Panc1 (cell line): ENCODE measurements around the gene TMUB1. TPM values are rescaled to one million over a fixed set of nuclear protein-coding genes. Genes with fewer than 3 reads are reported as not detected.

Experiments
- ATAC-seq: fragments of 200-7000 bp; cut with Tn5 transposase; 2 replicates; pipeline ENCODE4 v1.9.1; 2020; ENCODE audit warnings: mild to moderate bottlenecking, moderate library complexity
- BruUV-seq: library from RNA; stranded (reverse); fragments of 400-500 nt; replicated peaks from 2 replicates; lab custom pipeline; 2021; lab: Mats Ljungman, UMichigan
- CTCF ChIA-PET: fragments of 300-600 bp; sonication (Branson Sonifier 250); formaldehyde crosslinking; loops from one replicate; lab custom pipeline; 2022; ENCODE audit warnings: antibody characterized with exemption; lab: Charles Lee
- POLR2A ChIA-PET: fragments of 300-600 bp; sonication (Branson Sonifier 250); formaldehyde crosslinking; loops from one replicate; lab custom pipeline; 2022; ENCODE audit warnings: antibody characterized with exemption; lab: Charles Lee
- DNase-seq: peaks from one replicate; pipeline ENCODE4 v3.0.0-alpha.2; 2010; ENCODE audit warnings: low read depth, low spot score
- H3K27ac ChIP-seq: 2 replicates; pipeline ENCODE4 v1.5.1; 2011; ENCODE audit warnings: mild to moderate bottlenecking, low read length, inconsistent platforms
- H3K27me3 ChIP-seq: fragments of 200-500 bp; sonication (Bioruptor generic); 2 replicates; pipeline ENCODE4 v1.6.0; 2014; ENCODE audit warnings: low read length, inconsistent platforms; ENCODE audit not compliant: control insufficient read depth, insufficient read depth
- H3K36me3 ChIP-seq: fragments of 200-500 bp; sonication (Bioruptor generic); 2 replicates; pipeline ENCODE4 v1.5.1; 2014; ENCODE audit warnings: inconsistent platforms, mild to moderate bottlenecking, low read length, moderate library complexity; ENCODE audit not compliant: control insufficient read depth, insufficient read depth
- H3K4me1 ChIP-seq: 2 replicates; pipeline ENCODE4 v1.5.1; 2011; ENCODE audit warnings: inconsistent platforms, mild to moderate bottlenecking, low read length, moderate library complexity; ENCODE audit not compliant: control insufficient read depth, insufficient read depth
- H3K4me3 ChIP-seq, 2 experiments: 2 replicates each; pipeline ENCODE4 v1.5.1; 2011 to 2012; ENCODE audit warnings: low read depth in 2 of 2, low read length in 2 of 2, mild to moderate bottlenecking in 2 of 2, inconsistent platforms in 1 of 2, moderate library complexity in 1 of 2
- H3K9me3 ChIP-seq: fragments of 200-500 bp; sonication (Bioruptor generic); 2 replicates; pipeline ENCODE4 v1.5.1; 2014; ENCODE audit warnings: low read depth, mild to moderate bottlenecking, inconsistent platforms, low read length, moderate library complexity; ENCODE audit not compliant: control insufficient read depth, insufficient read depth
- CTCF ChIP-seq: fragments of 450-650 bp; IDR thresholded peaks from 2 replicates; pipeline ENCODE4 v1.5.1; 2017; ENCODE audit warnings: mild to moderate bottlenecking
- POLR2AphosphoS5 ChIP-seq: IDR thresholded peaks from 2 replicates; pipeline ENCODE4 v1.6.1; 2012; ENCODE audit warnings: mild to moderate bottlenecking, low read depth, low read length, moderate library complexity
- REST ChIP-seq, 2 experiments: IDR thresholded peaks; 2 replicates each; pipeline ENCODE4 v1.6.1; 2011 to 2012; ENCODE audit warnings: low read depth in 2 of 2, control low read depth in 1 of 2, low read length in 1 of 2, mild to moderate bottlenecking in 1 of 2, moderate library complexity in 1 of 2; ENCODE audit not compliant: insufficient read depth in 1 of 2
- SIN3A ChIP-seq: IDR thresholded peaks from 2 replicates; pipeline ENCODE4 v1.6.1; 2012; ENCODE audit warnings: low read depth, mild to moderate bottlenecking, low read length, moderate library complexity, borderline replicate concordance; ENCODE audit not compliant: insufficient read depth
- TCF7L2 ChIP-seq: IDR thresholded peaks from 2 replicates; pipeline ENCODE4 v1.6.1; 2011; ENCODE audit warnings: mild to moderate bottlenecking, low read depth, low read length, inconsistent platforms
- in situ Hi-C: cut with HindIII; loops from 2 replicates; pipeline ENCODE4 v1.10.0; 2016; ENCODE audit warnings: low sequenced_read_pairs, low pct_unique_long_range_greater_than_20kb
- intact Hi-C: fragments of 100-400 bp; cut with micrococcal nuclease; formaldehyde crosslinking; loops from one replicate; pipeline ENCODE4 v1.10.0; 2022; ENCODE audit not compliant: unreplicated experiment
- total RNA-seq: library from RNA; stranded (reverse); gene quantifications from one replicate; pipeline ENCODE4 v1.2.1, GENCODE V29; 2021; ENCODE audit not compliant: unreplicated experiment

TMUB1 gene
- total RNA-seq, 1 experiment from 2014 or later: 112 TPM

- H3K36me3 ChIP-seq: no peaks in the 10 kb centered on the region
- in situ Hi-C loops (no loop called here), intact Hi-C loops (no loop called here)
- no peaks in the 10 kb centered on the region for H3K9me3 ChIP-seq
- TF ChIP-seq SIN3A (no peak), REST (IDR thresholded peaks at IDR 0.05; ENCODE audit: insufficient read depth in 1 of 2, low read depth in 2 of 2, low read length in 1 of 2) (no peak), TCF7L2 (no peak), POLR2AphosphoS5 (no peak), CTCF (no peak)
- no TSS peak for BruUV-seq
- ChIA-PET POLR2A (interaction anchor here (1.0 kb wide), 1 partner anchor 12 kb away, joined by 3 read pairs; the partner anchor contains the start of gene ABCB8), CTCF (no interaction called here)
- H3K27ac ChIP-seq: no peak overlapping the region
- peaks cover 15% of the 10 kb centered on the region for H3K4me1 ChIP-seq
- no peak overlapping the region for H3K4me3 ChIP-seq
- DNase-seq (no peak), ATAC-seq (peak; percentile 26)
- H3K27me3 ChIP-seq: no peaks in the 10 kb centered on the region
Observed at GRCh38 chr7:151039850-151040548, 43.3 kb downstream of the TMUB1 start.

- peaks cover 15% of the 10 kb centered on the region for H3K4me1 ChIP-seq
- no peak overlapping the region; the same call in 1 of the 2 replicates for H3K27ac ChIP-seq
- intact Hi-C loops: no loop called here
- H3K36me3 ChIP-seq: no peaks in the 10 kb centered on the region
- no TSS peak for BruUV-seq
- ATAC-seq: peak; percentile 80
- no peaks in the 10 kb centered on the region for H3K9me3 ChIP-seq
- ChIA-PET POLR2A (interaction anchor here (0.5 kb wide), 1 partner anchor 21 kb away, joined by 3 read pairs; no protein-coding TSS in a partner anchor), CTCF (interaction anchor here (0.6 kb wide), 1 partner anchor 60 kb away, joined by 7 read pairs; no protein-coding TSS in a partner anchor)
- H3K4me3 ChIP-seq: no peak overlapping the region
- TF ChIP-seq TCF7L2 (no peak), SIN3A (no peak), REST (IDR thresholded peaks at IDR 0.05; ENCODE audit: insufficient read depth in 1 of 2, low read depth in 2 of 2, low read length in 1 of 2) (no peak), POLR2AphosphoS5 (no peak; the same call in 1 of the 2 replicates), CTCF (no peak)
- H3K27me3 ChIP-seq: no peaks in the 10 kb centered on the region
- in situ Hi-C loops: no loop called here
- peak; percentile 96 for DNase-seq
Observed at GRCh38 chr7:151038951-151039849, 44.1 kb downstream of the TMUB1 start.
